ENCODE results near the gene ADGRL2. TPM values are rescaled to one million over a fixed set of nuclear protein-coding genes. Genes with fewer than 3 reads are reported as not detected.

ADGRL2 gene
- polyA plus RNA-seq, 1 donor (not counting 4 experiments of a cell fraction or from before 2014, with no cell fraction given), result 6.6 TPM

DNA sequence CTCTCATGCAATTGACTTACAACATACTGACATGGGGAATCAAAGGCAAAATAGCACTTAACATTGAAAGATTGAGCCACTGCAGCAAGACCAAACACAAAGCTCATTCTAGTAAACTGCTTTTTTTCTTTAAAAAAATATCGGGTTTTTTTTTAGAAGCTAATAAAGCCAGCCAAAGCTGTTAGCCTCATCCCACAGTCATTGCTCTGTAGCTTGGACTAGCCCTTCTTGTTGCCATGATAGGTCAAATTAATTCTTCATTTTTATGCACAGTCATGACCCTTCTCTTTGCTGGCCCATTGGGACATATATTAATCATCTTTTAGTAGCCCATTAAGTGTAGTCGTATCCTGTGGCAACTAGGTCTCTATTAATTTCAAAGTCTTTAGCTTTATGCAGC, 231.3 kb downstream of the ADGRL2 start:
- dilution Hi-C loops (cut with MboI; ENCODE audit: extremely low pct_ligation_motif_present, low sequenced_read_pairs), result no loop called here
- Histone ChIP-seq H3K36me3 (ENCODE audit: control insufficient read depth in 2 of 2, extremely low read depth in 1 of 2, insufficient read depth in 2 of 2, low read length in 2 of 2) (no peaks in the 10 kb centered on the region), H3K79me2 (ENCODE audit: control insufficient read depth, insufficient read depth, low read length) (no peaks in the 10 kb centered on the region), H4K20me1 (ENCODE audit: control insufficient read depth, extremely low read depth, insufficient read depth, low read length) (no peaks in the 10 kb centered on the region), H3K27ac (ENCODE audit: control insufficient read depth, insufficient read depth, low read length) (no peak overlapping the region), H3K4me2 (ENCODE audit: control insufficient read depth, extremely low read depth, insufficient read depth, low read depth, low read length) (no peak overlapping the region), H3K9me1 (ENCODE audit: control insufficient read depth, extremely low read depth, insufficient read depth, low read length) (no peaks in the 10 kb centered on the region), H3K27me3 (ENCODE audit: control insufficient read depth, extremely low read depth, insufficient read depth, low read length) (no peaks in the 10 kb centered on the region), H3K4me3 (ENCODE audit: control insufficient read depth in 2 of 3, extremely low read depth in 1 of 3, insufficient read depth in 2 of 3, low read depth in 1 of 3, low read length in 3 of 3) (no peak overlapping the region), H2AFZ (ENCODE audit: control insufficient read depth, low read length) (no peak overlapping the region), H3K9me3 (ENCODE audit: control insufficient read depth, low read depth, low read length) (no peaks in the 10 kb centered on the region), H3K9ac (ENCODE audit: control insufficient read depth, extremely low read depth, insufficient read depth, low read length) (no peak overlapping the region), H3K4me1 (ENCODE audit: control insufficient read depth, extremely low read depth, insufficient read depth, low read length) (no peaks in the 10 kb centered on the region)
- no peak for TF ChIP-seq EZH2 (IDR thresholded peaks at IDR 0.05; ENCODE audit: low read length)
- TF ChIP-seq, protein P1, sequence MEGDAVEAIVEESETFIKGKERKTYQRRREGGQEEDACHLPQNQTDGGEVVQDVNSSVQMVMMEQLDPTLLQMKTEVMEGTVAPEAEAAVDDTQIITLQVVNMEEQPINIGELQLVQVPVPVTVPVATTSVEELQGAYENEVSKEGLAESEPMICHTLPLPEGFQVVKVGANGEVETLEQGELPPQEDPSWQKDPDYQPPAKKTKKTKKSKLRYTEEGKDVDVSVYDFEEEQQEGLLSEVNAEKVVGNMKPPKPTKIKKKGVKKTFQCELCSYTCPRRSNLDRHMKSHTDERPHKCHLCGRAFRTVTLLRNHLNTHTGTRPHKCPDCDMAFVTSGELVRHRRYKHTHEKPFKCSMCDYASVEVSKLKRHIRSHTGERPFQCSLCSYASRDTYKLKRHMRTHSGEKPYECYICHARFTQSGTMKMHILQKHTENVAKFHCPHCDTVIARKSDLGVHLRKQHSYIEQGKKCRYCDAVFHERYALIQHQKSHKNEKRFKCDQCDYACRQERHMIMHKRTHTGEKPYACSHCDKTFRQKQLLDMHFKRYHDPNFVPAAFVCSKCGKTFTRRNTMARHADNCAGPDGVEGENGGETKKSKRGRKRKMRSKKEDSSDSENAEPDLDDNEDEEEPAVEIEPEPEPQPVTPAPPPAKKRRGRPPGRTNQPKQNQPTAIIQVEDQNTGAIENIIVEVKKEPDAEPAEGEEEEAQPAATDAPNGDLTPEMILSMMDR (optimal IDR thresholded peaks at IDR 0.05 in 1 of 3, IDR thresholded peaks at IDR 0.05 in 1 of 3, conservative IDR thresholded peaks at IDR 0.05 in 1 of 3; ENCODE audit: extremely low read depth in 1 of 3, insufficient read depth in 2 of 3, low read length in 3 of 3), result no peak
- FAIRE-seq, result no peak
- no peak for DNase-seq (ENCODE audit: low read depth, low spot score)

- no peaks in the 10 kb centered on the region for H3K9me3 ChIP-seq (ENCODE audit: control insufficient read depth, low read depth, low read length)
- H3K4me2 ChIP-seq (ENCODE audit: control insufficient read depth, extremely low read depth, insufficient read depth, low read depth, low read length), result no peak overlapping the region
- dilution Hi-C loops (cut with MboI; ENCODE audit: extremely low pct_ligation_motif_present, low sequenced_read_pairs), result no loop called here
- no peak for DNase-seq (ENCODE audit: low read depth, low spot score)
- H2AFZ ChIP-seq (ENCODE audit: control insufficient read depth, low read length), result no peak overlapping the region
- FAIRE-seq, result no peak
- H3K27me3 ChIP-seq (ENCODE audit: control insufficient read depth, extremely low read depth, insufficient read depth, low read length), result no peaks in the 10 kb centered on the region
- H3K4me3 ChIP-seq (ENCODE audit: control insufficient read depth in 2 of 3, extremely low read depth in 1 of 3, insufficient read depth in 2 of 3, low read depth in 1 of 3, low read length in 3 of 3), result no peak overlapping the region
- no peak overlapping the region for H3K27ac ChIP-seq (ENCODE audit: control insufficient read depth, insufficient read depth, low read length)
- TF ChIP-seq EZH2 (IDR thresholded peaks at IDR 0.05; ENCODE audit: low read length), result no peak
- TF ChIP-seq, protein P1 (optimal IDR thresholded peaks at IDR 0.05 in 1 of 3, IDR thresholded peaks at IDR 0.05 in 1 of 3, conservative IDR thresholded peaks at IDR 0.05 in 1 of 3; ENCODE audit: extremely low read depth in 1 of 3, insufficient read depth in 2 of 3, low read length in 3 of 3), result no peak
- no peaks in the 10 kb centered on the region for H3K36me3 ChIP-seq (ENCODE audit: control insufficient read depth in 2 of 2, extremely low read depth in 1 of 2, insufficient read depth in 2 of 2, low read length in 2 of 2)
- H3K79me2 ChIP-seq (ENCODE audit: control insufficient read depth, insufficient read depth, low read length), result no peaks in the 10 kb centered on the region
- H3K9ac ChIP-seq (ENCODE audit: control insufficient read depth, extremely low read depth, insufficient read depth, low read length), result no peak overlapping the region
- H3K4me1 ChIP-seq (ENCODE audit: control insufficient read depth, extremely low read depth, insufficient read depth, low read length), result no peaks in the 10 kb centered on the region
- no peaks in the 10 kb centered on the region for H4K20me1 ChIP-seq (ENCODE audit: control insufficient read depth, extremely low read depth, insufficient read depth, low read length)
- H3K9me1 ChIP-seq (ENCODE audit: control insufficient read depth, extremely low read depth, insufficient read depth, low read length), result no peaks in the 10 kb centered on the region
Observed at GRCh38 chr1:82034812-82035211, 234.1 kb downstream of the ADGRL2 start.

Data from keratinocyte (primary cell).